Hepatic stellate cell (primary cell): Measurements from ENCODE around the gene FOXL1.
"Not testable (repeated sequence)": the region's sequence is repeated elsewhere in the genome, so short reads cannot be mapped to it uniquely, and the experiment has no call there.

ENCODE experiments used
- DNase-seq: peaks from one replicate; pipeline ENCODE4 v3.0.0; 2011; ENCODE audit warnings: low spot score

The FOXL1 gene

DNA sequence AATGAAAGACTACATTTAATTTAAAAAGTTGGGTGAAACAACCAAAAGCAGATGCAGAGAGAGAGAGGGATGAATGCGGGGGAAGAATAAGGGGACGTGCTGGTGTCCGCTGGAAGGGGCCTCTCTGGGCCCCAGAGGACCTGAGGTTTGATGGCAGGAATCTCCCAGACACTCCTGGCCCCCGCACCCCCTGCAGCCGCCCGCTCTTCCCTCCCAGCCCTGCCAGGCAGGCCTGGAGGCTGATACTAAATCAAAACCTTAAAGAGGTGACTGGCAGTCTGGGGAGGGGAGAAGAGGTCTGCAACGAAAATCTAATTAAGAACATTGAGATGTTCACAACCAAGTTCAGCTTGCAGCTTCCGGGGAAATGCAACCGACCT, 2.4 kb downstream of the FOXL1 start:
- no peak for DNase-seq

DNA sequence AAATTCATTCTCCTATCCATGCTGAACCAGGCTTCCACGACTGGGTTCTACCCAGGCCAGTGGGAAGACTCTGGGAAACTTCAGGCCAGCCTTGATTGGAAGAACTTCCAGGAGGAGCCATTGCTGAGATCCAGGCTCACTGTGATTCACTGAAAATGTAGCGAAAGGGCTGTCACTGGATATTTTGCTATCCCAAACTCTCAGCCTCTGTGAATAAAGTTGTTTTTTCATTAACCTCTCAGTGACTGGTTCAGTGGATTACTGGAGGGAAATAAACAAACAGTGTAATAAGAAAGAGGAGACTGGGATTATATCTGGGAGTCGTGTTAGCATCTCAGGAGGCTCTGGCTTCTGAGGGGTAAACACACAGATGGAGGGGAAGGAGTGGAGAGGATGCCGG, 3.1 kb downstream of the FOXL1 start:
- DNase-seq, result no peak

DNA sequence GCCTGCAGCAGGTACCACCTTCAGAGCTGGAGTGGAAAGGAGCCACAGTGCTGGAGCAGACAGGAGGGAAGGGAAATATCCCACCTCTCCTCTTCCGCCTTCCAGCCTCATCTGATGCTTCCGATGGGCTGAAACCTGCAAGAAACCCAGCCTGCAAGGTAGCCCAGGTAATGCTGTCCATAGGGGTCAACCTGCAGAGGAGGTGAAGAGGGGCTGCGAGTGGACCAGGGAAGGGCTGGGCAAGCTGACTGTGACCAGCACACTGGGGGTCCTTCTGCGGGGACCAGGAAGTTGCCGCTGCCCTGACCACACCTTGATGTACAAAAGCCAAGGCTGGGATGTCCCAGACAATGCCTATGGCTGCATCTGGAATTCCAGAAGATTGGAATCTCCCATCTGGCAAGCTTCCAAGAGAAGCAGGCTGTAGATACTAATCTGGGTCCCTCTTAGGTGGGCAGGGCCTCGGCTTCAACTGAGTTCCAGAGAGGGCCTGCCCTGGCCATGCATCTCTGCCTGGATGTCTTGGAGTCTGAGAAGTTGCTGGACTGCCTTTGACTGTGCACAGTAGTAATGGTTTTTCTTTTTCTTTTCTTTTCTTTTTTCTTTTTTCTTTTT, 5.8 kb downstream of the FOXL1 start:
- DNase-seq, result no peak

DNA sequence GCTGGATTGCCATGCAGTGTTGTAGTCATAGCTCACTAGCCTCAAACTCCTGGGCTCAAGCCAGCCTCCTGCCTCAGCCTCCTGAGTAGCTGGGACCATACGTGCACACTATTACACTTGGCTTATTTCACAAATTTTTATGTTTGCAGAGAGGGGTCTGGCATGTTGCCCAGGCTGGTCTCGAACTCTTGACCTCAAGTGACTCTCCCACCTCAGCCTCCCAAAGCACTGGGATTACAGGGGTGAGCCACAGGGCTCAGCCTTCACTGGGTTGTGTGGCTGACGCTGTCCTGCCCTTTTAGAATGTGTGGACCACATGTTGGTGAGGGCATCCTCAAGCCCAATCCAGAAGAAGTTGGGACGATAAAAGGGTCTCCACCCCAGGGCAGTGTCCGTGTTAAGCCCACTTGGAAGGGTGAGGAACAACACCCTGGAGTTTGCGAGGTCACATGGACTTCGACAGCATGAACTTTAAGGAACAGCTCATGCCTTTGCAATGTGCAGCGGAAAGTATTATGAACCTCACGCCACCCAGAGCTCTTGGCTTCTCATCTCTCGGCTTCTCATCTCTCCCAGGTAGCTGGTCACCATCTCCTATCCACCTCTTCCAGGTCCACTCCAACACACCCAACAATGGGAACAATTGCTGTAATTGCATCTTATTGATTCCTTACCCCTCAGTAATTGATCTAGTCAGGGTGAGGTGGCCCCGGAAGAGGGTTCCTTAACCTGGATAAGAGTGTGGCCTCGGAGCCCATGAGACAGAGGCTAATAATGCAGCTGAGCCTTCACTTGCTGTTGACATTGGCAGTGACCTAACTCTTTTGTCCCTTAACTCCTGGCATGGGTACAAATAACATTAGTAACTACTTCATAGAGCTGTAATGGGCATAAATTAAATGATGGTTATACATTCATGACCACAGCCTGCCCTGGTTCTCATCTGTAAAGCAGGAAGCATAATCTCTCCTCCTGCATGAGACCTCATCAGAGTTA, 6.7 kb downstream of the FOXL1 start:
- no peak for DNase-seq

DNA sequence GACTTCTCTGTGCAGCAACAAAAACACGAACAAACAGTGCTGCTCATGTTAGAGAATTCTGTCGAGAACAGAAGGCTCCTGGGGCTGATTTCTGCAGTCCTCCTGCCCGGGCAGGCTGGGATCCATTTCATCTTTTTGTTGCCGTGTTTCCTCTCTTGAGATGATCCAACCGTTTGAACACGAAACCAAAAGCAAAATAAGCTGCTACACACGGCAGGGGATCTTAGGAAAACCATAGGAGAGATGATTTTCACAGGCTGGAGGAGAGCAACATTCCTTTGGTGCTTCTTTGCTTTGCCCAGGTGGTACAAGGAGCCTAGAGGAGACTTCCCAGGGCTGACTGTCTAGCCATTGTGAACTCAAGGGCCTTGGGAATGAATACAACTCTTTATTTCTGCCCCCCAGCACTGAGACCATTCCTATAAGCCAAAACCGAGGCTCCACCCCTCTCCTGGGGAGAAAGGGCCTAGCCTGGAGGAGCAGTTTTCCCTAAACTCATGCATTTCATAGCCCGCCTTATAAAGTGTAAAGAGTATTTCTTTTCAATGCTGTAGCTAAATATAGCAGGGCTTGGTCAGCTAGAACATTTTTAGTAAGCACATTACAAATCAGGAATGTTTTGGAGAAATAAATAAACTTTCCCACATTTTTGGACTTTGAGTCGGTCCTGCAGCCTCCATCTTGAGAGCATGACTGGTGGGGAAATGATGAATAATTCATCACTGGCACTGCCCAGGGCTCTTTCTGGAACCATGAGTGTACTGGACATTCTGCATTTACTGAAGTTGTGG, 7.7 kb downstream of the FOXL1 start:
- DNase-seq, result peak; percentile 73

DNA sequence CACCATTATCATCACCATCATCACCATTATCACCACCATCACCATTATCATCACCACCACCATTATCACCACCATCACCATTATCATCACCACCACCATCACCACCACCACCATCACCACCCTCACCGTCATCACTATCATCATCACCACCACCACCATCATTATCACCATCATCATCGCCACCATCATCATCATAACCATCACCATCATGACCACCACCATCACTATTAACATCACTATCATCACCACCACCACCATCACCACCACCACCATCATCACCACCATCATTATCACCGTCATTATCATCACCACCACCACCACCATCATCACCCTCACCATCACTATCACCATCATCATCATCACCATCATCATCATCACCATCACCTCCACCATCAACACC, 9.1 kb downstream of the FOXL1 start:
- no peak for DNase-seq

DNA sequence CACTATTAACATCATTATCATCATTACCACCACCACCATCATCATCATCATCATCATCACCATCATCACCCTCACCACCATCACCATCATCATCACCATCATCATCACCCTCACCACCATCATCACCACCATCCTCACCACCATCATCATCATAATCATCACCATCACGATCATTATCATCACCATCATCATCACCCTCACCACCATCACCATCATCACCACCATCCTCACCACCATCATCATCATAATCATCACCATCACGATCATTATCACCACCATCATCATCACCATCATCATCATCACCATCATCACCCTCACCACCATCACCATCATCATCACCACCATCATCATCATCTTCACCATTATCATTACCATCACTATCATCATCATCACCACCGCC, 9.6 kb downstream of the FOXL1 start:
- DNase-seq, result not testable (repeated sequence)

DNA sequence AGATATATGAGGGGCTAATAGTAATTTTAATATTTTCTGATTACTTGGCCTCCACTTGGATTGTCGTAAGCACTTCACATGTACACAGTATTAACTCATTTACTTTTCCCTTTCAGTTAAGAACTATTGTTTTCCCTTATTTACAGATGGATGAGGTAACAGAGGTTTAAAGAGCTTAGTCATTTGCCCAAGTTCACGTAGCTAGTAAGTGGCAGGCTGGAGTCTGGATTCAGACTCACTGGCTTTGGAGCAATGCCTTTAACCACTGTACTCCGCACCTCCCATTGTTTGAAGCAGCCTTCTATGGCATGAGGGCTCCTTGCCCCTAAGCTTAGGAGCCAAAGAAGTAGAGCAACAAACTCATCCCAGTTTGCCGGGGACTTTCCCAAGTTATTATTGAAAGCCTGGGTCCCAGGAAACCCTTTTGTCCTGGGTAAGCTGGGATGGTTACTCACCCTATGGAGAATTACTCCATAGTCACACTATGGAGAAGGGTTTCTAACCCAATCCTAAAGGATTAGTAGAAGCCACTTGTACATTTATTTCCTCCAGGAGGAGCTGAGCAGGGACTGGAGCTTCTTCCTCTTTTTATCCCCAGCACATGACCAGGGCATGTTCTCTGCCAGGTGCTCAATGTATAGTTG, 12.3 kb downstream of the FOXL1 start:
- DNase-seq, result no peak

DNA sequence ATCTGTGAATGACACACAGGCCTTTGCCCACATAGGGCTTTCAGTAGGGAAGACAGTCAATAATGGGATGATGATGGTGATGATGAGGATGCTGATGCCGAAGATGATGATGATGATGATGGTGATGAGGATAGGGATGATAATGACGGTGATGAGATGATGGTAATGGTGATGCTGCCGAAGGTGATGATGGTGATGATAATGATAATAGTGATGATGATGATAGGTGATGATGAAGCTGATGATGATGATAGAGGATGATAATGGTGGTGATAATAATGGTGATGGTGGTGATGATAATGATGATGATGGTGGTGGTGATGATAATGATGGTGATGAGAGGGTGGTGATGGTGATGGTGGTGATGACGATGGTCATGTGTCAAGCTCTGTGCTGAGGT, 12.9 kb downstream of the FOXL1 start:
- DNase-seq, result no peak

DNA sequence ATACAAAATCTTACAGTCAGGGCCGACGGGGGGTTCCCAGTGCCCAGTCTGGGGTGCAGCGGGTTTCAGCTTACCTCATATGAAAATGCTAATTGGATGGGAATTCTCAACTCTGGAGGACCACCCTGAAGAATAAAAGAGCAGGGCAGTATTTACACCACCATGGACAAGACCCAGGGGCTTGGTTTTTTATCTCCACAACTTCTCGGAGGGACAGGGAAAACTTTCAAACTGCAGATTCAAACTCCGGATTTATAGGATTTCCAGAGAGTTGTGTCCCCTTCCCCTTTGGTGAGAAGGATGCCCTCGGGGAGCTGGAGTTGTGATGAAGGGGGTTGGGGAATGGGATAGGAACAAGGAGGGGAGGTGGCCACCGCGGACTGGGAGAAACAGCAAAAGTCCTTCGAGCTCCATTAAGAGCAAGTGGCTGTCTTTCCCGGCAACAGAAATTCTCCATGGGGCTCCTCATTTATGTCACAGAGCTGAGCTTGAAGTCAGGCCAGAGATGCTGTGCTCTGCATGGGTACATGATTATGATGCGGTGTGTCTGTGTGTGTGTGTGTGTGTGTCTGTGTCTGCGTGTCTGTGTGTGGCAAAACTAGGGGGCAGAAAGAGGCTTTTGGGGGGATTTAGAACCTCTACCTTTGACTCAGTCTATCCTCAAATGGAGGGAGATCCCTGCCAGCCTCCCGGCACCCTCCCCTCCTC, 15.7 kb downstream of the FOXL1 start:
- no peak for DNase-seq

DNA sequence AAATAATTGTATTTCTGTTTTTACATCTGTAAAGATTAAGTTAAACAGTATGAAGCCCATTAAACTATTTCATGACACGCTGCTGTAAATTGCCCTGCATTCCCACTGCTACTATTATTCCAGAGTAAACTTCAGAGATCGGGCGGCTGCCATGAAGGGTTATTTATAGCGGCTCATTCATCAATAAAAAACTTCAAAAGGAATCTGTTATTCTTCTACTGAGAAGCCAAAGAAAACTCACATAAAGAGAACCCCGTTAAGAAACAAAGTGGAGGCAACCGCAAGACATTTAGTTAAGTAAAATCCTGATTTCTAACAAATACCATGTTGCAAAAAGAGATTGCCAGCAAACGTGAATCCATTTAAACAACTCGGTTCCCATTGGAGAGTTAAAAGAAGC, 16.4 kb downstream of the FOXL1 start:
- no peak for DNase-seq

DNA sequence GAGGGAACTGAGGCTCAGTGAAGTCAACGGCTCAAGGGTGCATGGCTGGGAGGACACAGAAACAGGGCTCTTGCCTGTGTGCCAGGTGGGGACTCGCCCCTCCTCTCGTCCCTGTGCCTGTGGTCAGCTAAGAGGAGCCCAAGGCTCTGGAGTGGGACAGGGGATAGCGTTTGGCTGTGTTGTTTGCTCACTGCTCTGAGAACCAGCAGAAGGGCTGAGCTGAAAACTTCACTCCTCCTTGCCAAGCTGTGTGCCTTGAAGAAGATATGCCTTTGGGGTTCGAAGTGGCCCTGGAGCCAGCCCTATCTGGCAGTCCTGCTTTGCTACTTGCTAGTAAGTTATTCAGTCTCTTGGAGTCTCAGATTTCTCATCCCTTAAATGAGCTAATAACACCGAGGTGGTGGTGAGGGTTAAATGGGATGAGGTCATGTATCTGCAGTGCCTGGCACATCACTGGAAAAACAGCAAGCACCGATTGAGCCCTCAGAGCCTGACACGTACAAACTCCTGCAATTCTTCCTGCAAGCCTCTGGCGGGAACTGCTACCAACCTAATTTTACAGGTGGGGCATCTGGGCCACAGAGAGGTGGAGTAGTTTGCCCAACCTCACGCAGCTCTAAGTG, 17.7 kb downstream of the FOXL1 start:
- DNase-seq, result no peak

DNA sequence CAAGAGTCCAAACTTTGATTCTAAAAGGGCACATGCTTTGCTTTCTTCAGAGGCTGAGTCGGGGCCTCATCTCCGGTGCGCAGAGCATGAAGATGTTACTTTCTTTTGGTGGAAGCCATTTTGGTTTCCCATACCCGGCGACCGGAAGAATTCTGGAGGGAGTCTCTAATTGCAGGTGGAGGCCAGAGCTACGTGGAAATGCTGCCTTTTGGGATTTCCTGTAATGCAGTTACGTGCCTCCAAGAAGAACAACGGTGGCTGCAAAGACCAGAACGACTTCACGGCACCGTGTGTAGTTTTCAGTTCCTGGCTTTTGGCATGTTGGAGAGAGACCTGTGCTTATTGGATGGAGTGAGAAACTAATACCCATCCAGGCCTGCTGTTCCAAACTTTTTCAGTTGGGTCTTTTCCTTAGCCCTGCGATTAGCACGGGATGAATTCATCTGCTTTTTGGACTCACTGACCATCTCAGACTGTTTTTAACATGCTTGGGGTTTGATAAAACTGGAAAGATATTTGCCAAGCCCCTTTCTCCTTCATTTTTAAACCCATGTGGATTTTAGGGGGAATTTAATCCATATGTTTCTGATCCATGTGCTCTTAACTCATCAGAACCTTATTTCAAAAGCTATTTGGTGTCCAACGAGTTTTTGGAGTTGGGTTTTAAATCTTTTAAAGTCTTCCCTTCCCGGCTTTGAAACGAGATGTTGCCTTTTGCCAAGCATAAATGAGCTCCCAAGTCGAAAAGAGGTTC, 19.0 kb downstream of the FOXL1 start:
- DNase-seq, result no peak

DNA sequence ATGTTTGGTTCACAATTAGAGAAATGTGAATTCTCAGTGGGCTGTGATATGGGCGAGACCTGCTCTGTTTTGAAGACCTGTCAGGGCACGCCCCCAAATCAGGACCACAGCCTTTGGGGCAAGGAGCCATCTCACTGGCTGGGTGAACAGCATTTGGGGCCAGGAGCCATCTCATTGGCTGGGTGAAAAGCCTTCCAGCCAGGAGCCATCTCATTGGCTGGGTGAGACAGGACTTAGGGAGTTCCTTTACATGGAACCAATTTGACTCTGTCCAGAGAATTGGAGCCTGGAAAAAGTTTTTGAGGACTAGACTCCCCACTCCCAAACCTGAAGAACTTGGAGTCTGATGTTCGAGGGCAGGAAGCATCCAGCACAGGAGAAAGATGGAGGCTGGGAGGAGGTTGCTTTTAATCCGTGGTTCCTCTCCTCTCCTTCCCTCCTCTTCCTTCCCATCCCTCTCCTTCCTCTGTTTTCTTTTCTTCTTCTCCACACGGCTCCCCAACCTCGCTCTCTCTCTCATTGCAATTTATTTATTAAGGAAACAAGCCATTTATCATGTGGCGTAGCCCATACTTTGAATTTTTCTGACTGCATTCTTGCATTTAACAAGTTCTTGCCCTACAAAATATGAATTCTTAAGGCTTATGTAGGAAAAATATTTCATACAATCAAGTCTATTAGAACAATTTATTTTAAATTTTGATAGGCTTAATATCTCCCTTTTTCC, 19.7 kb downstream of the FOXL1 start:
- no peak for DNase-seq

DNA sequence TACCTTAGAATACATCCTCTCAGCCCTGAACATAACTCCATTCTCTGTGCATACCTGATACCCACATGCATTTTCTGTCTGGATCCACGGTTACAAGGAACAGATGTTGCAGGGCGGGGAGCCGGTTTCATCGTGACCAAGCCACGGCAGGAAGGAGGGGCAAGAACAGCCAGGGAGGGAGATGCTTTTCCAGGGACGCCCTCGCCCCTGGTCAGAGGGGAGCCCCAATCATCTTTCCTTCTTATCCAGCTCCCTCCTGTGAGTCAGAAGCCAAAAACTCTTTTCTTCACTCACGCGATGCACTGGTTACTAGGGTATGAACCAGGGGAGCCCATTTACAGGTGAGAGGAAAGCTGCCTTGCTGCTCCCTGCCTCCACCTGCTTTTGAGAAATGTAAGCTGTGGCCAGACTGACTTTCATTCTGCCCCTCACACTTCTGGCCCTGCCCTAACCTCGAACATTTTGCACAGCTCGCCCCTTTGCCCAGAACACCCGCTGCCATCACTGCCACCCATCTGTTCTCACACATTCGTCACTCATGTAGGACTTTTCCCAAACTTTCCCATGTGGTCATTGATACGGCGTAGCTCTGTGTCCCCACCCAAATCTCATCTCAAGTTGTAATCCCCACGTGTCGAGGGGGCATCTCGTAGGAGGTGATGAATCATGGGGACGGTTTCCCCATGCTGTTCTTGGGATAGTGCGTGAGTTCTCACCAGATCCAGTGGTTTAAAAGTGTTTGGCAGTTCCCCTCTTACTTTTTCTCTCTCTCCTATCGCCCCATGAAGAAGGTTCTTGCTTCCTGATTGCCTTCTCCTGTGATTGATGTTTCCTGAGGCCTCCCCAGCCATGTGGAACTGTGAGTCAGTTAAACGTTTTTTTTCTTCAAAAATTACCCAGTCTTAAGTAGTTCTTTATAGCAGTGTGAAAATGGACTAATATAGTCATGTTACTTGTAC, 20.5 kb downstream of the FOXL1 start:
- no peak for DNase-seq

DNA sequence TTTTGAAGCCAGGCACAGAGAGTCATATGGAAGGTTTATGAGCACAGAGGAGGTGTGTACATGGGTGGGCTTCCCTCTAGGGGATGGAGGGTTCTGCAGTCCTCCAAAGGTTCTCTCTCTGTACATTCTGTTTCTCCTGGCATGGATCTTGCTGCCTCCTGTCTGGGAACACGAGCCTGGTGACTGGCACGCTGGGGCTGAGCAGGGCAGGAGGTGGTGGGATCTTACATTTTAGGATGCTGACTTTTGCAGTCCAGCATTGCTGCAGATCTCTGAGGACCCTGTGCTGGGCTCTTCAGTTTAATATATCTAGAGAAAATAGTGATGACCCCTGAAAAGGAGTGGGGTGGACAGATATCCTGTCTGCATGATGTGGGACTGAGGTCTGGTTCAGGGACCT, 23.0 kb downstream of the FOXL1 start:
- no peak for DNase-seq

DNA sequence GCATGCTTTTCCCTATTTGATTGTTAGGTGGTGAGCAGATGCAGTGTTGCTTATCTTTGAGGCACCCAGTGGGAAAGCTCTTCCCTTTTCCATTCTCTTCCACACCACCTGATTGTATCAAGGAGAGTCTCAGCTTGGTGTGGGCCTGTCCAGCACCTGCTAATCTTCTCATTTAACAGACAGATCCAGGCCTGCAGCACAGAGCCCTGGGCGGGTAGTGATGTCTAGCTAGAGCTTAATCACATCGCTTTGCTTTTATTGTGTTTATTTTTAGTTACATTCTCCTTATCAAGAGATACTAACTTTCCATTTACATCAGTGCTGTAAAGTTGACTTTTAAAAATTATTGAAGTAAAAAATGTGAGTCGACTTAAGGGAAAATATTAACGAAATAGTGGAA, 24.2 kb downstream of the FOXL1 start:
- DNase-seq, result no peak

DNA sequence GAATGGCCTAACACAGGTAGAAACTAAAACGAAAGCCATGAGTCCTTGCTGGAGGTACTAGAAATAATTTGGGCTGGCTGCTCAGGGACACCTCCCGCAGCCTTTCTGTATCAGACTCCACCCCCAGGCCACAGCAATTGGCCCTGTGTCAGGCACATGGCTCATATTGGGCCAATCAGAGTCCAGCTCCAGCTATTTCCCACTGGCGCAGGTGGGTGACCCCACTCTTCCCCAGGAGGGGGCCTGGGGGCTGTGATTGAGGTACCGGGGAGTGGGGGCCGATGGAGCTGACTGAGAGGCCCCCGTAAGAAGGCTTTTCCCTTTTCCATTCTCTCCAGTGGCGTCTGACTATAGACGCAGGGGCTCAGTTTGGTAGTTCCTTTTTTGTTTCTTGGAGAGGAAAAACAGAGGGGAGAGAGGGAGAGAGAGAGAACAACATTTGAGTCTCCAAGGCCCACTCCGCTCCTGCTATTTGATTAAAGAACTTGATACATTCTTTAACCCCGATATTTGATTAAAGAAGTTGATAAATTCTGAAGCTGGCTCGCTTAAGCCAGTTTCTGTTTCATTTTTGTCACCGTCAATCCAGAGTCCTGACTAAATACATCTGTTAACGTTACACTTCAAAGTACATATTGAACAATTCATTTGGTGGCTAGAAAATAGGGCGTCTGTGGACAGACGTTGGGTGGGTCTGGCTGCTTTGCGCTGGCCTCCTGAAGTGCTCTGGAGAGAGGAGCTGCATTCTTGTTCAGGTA, 26.3 kb downstream of the FOXL1 start:
- DNase-seq, result no peak
